Esophagus squamous epithelium (tissue), 4 donors: ENCODE data around the gene LSM6.

Source experiments
- CTCF ChIP-seq, 6 experiments: fragments of 450-650 bp in 4 of 6; fragments of 200-600 bp in 2 of 6; sonication (generic) in 2 of 6; IDR thresholded peaks; one replicate each; pipeline ENCODE4 v1.5.1; 2016 to 2019; ENCODE audit warnings: antibody characterized with exemption in 6 of 6, mild to moderate bottlenecking in 4 of 6, moderate library complexity in 4 of 6
- POLR2A ChIP-seq, 4 donors: fragments of 450-650 bp; IDR thresholded peaks; one replicate each; pipeline ENCODE4 v1.6.1; 2017; ENCODE audit warnings: antibody characterized with exemption in 4 of 4, mild to moderate bottlenecking in 4 of 4, moderate library complexity in 3 of 4

- no peak for TF ChIP-seq CTCF (IDR thresholded peaks at IDR 0.05)
- TF ChIP-seq POLR2A (IDR thresholded peaks at IDR 0.05), result no peak
These were observed 21.5 kb upstream of the LSM6 start for GRCh38 chr4:146154057-146154456.
